Cardiac muscle cell (in vitro differentiated cells and primary cell): ENCODE results near the gene TCP10L. TPM values are rescaled to one million over a fixed set of nuclear protein-coding genes. Genes with fewer than 3 reads are reported as not detected.
"Not testable (repeated sequence)": the region's sequence is repeated elsewhere in the genome, so short reads cannot be mapped to it uniquely, and the experiment has no call there.

ENCODE experiments used
- DNase-seq, 2 donors: peaks; one replicate each; pipeline versions ENCODE4 v3.0.0 to v3.0.0-alpha.2; 2010 to 2017; ENCODE audit warnings: low read depth in 1 of 2, low spot score in 1 of 2
- H3K27ac ChIP-seq: fragments of 200-600 bp; sonication (generic); 2 replicates; pipeline ENCODE4 v1.5.1; 2016
- H3K27me3 ChIP-seq: fragments of 200-600 bp; sonication (generic); 2 replicates; pipeline ENCODE4 v1.6.0; 2016; ENCODE audit warnings: control low read depth
- H3K36me3 ChIP-seq: fragments of 200-600 bp; sonication (generic); 2 replicates; pipeline ENCODE4 v1.5.1; 2016; ENCODE audit warnings: control low read depth
- H3K4me1 ChIP-seq: fragments of 200-600 bp; sonication (generic); 2 replicates; pipeline ENCODE4 v1.8.1; 2017; ENCODE audit warnings: low read depth, mild to moderate bottlenecking, mixed run types
- H3K4me3 ChIP-seq: fragments of 200-600 bp; sonication (generic); 2 replicates; pipeline ENCODE4 v1.5.1; 2016; ENCODE audit warnings: mild to moderate bottlenecking
- H3K9me3 ChIP-seq: fragments of 200-600 bp; sonication (generic); 2 replicates; pipeline ENCODE4 v1.5.1; 2017; ENCODE audit warnings: low read depth, mild to moderate bottlenecking, control low read depth
- polyA plus RNA-seq: library from polyadenylated mRNA; unstranded; fragments of >200 nt; fragmentation: Nextera tagmentation; extraction: Ambion mirVana; gene quantifications from 2 replicates; pipeline ENCODE4 v1.2.1, GENCODE V29; 2016
- total RNA-seq: library from RNA; depleted of rRNA; stranded (reverse); fragments of >200 nt; gene quantifications from 2 replicates; pipeline ENCODE4 v1.2.3, GENCODE V29; 2016
- TF ChIP-seq, protein P1 (sequence below): IDR thresholded peaks from 2 replicates; pipeline ENCODE4 v1.5.1; 2012; ENCODE audit warnings: low read depth, mild to moderate bottlenecking, low read length

Gene TCP10L
- total and polyA plus RNA-seq, 2 experiments from 2014 or later: 1.5 to 4.5 TPM

DNA sequence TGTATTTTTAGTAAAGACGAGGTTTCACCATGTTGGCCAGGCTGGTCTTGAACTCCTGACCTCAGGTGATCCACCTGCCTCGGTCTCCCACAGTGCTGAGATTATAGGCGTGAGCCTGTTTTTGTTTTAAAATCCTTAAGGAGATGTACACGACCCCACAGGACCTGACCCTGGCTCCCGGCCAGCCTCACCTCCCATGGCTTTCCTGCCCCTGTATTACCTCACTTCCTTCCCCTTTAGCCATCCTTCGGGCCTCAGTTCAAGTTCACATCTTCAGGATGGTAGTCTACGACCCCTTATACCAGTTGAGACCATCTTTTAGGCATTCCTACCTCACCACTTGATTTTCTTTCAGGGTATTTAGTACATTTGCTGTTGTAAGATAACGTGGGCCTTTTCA lies 36.3 kb downstream of the TCP10L start:
- TF ChIP-seq, protein P1, sequence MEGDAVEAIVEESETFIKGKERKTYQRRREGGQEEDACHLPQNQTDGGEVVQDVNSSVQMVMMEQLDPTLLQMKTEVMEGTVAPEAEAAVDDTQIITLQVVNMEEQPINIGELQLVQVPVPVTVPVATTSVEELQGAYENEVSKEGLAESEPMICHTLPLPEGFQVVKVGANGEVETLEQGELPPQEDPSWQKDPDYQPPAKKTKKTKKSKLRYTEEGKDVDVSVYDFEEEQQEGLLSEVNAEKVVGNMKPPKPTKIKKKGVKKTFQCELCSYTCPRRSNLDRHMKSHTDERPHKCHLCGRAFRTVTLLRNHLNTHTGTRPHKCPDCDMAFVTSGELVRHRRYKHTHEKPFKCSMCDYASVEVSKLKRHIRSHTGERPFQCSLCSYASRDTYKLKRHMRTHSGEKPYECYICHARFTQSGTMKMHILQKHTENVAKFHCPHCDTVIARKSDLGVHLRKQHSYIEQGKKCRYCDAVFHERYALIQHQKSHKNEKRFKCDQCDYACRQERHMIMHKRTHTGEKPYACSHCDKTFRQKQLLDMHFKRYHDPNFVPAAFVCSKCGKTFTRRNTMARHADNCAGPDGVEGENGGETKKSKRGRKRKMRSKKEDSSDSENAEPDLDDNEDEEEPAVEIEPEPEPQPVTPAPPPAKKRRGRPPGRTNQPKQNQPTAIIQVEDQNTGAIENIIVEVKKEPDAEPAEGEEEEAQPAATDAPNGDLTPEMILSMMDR: no peak
- DNase-seq: no peak
- Histone ChIP-seq H3K27me3 (no peaks in the 10 kb centered on the region), H3K36me3 (no peaks in the 10 kb centered on the region), H3K4me3 (no peak overlapping the region), H3K4me1 (no peaks in the 10 kb centered on the region), H3K27ac (no peak overlapping the region), H3K9me3 (no peaks in the 10 kb centered on the region)

DNA sequence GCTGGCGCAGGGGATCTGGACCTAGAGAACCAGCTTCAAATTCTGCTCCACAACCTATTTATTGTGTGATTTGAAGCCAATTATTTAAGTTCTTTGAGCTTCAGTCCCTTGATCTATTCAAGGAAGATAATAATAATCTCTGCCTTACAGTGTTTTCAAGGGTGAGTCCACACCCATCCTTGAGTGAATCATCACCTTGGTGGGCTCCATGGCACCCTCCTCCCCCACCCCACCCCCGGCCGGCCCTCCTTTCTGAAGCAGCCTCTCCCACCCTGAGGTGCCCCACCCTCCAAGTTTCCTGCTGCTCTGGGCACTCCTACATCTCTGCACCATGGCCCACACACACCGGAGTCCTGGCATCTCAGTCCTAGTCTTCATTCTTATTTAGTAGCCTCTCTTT lies 38.3 kb downstream of the TCP10L start:
- TF ChIP-seq, protein P1: no peak
- no peaks in the 10 kb centered on the region for H3K9me3 ChIP-seq
- no peak overlapping the region for H3K4me3 ChIP-seq
- DNase-seq: no peak
- no peaks in the 10 kb centered on the region for H3K27me3 ChIP-seq
- no peaks in the 10 kb centered on the region for H3K4me1 ChIP-seq
- no peaks in the 10 kb centered on the region for H3K36me3 ChIP-seq
- no peak overlapping the region for H3K27ac ChIP-seq

DNA sequence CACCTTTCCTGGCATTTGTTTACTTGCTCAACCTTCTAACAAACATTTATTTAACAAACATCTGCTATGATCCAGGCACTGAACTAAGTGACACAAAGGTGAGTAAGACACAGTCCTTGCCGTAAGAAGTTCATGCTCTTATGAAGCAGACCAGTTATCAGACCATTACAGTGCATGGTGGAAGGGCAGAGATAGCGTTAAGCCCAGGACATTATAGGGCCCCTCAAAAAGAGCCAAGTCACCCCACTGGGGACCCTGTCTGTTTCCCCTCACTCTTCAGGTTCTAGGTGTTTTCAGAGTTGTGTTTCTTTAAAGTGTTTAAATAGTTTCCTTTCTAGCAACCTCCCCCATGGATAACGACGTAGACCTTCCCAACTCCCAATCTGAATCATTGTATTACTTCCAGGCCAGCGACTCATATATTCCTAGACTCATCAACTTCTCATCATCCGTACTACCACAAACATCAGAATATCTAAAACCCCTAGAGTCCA lies 39.3 kb downstream of the TCP10L start:
- H3K36me3 ChIP-seq: no peaks in the 10 kb centered on the region
- H3K4me1 ChIP-seq: no peaks in the 10 kb centered on the region
- DNase-seq: no peak
- H3K9me3 ChIP-seq: no peaks in the 10 kb centered on the region
- no peaks in the 10 kb centered on the region for H3K27me3 ChIP-seq
- H3K27ac ChIP-seq: no peak overlapping the region
- no peak overlapping the region for H3K4me3 ChIP-seq
- TF ChIP-seq, protein P1: no peak

DNA sequence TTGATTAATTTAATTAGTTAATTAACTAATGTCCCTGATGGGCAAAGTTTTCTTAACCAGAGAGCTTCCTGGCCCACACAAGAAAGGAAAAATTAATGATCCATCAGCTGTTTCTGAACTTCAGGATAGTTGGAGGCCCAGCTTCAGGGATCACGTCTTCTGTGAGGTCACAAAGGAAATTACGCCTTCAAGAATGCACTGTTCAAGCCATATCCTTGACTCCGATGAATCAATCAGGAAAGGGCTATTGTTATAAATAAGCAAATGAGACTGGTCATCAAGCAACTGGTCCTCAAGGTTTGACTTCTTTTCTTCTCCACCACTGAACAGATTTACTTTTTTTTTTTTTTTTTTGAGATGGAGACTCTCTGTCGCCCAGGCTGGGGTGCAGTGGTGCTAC lies 40.6 kb downstream of the TCP10L start:
- Histone ChIP-seq H3K27me3 (no peaks in the 10 kb centered on the region), H3K36me3 (no peaks in the 10 kb centered on the region), H3K9me3 (no peaks in the 10 kb centered on the region), H3K4me3 (no peak overlapping the region), H3K27ac (no peak overlapping the region), H3K4me1 (no peaks in the 10 kb centered on the region)
- TF ChIP-seq, protein P1: no peak
- no peak for DNase-seq

DNA sequence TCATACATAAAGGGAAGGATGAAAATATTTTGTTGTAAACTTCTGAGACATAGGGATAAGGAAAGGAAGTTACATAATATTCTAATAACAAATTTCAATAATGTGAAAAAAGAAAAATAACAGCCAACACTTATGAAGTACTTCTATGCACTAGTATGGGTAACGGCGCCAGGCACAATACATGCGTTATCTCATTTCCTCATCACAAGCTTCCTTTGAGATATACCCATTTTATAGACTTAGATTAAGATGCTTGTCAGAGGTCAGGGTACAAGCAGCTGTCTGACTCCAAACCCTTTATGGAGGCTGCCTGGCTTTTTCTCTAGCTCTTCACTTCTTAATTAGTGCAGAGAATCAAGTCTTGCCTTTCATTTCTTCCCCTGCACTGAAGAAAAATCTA lies 41.3 kb downstream of the TCP10L start:
- no peaks in the 10 kb centered on the region for H3K27me3 ChIP-seq
- H3K4me3 ChIP-seq: no peak overlapping the region
- no peak for DNase-seq
- no peaks in the 10 kb centered on the region for H3K36me3 ChIP-seq
- no peak overlapping the region for H3K27ac ChIP-seq
- H3K9me3 ChIP-seq: no peaks in the 10 kb centered on the region
- H3K4me1 ChIP-seq: no peaks in the 10 kb centered on the region
- TF ChIP-seq, protein P1: no peak

DNA sequence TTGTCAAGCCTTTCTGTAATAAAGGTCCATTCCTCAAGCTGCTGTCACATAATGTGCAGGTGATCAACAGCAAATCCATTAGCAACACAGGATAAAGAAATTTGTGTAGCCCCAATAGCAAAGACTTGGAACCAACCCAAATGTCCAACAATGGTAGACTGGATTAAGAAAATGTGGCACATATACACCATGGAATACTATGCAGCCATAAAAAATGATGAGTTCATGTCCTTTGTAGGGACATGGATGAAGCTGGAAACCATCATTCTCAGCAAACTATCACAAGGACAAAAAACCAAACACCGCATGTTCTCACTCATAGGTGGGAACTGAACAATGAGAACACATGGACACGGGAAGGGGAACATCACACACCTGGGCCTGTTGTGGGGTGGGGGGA lies 42.3 kb downstream of the TCP10L start:
- not testable (repeated sequence) for H3K27ac ChIP-seq, H3K27me3 ChIP-seq, H3K9me3 ChIP-seq, H3K4me1 ChIP-seq, H3K36me3 ChIP-seq, H3K4me3 ChIP-seq, DNase-seq
